T-helper 1 cell (primary cell): ENCODE measurements around the gene DPP4.

Source experiments
- DNase-seq, 5 donors: peaks; one replicate each; pipeline ENCODE4 v3.0.0-alpha.2; 2012 to 2020

Gene DPP4

DNA sequence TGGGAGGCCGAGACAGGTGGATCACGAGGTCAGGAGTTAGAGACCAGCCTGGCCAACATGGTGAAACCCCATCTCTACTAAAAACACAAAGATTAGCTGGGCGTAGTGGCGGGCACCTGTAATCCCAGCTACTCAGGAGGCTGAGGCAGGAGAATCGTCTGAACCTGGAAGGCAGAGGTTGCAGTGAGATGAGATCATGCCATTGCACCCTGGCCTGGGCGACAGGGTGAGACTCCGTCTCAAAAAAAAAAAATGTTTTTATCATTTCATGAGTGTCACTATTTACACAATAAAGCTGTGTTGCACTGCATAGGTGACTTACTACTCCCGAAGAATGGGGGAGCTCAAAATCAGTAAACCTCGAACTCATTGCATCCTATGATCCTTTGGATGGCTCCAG lies 120.6 kb downstream of the DPP4 start:
- DNase-seq, result peak in 1 of 5 donors; percentile 32

DNA sequence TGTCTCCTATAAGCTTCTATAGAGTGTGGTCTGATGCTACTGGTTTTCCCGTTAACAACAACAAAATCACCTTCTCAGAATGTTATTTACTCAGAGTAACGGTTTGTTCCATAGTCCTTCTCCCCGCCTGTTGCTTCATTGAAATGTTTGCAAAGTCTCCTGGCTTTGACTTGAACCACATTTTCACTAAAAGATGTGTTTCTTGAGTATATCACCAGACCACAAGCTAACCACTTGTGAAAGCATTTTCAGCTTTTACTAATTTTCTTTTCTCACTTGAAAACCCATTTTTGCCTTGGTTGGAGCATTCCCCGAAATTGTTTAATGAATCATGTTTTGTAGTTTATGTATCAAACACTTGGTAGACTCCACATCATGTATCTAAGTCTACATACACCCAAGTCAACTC lies 121.2 kb downstream of the DPP4 start:
- DNase-seq, result peak in 1 of 5 donors; percentile 96

DNA sequence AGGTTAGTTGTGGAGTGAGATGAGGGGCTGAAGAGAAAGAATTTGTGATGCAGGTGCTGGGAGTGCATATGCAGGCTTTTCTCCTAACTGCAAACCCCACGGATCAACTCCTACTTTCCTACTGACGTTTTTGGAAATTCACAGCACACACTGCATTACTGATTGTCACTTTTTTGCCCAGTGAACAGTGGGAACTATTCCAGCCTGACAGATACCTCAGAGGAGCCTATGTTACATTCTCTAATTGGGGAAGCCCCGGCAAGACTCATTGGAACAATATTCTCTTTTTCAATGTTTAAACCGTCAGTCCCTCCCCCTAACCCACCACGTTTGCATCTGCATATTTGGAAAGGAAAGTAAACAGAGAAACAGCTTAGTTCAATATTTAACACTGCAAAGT lies 126.2 kb downstream of the DPP4 start:
- no peak for DNase-seq

GRCh38 chr2:161947406-161947805 lies 126.6 kb downstream of the DPP4 start:
- DNase-seq, result no peak

GRCh38 chr2:161946489-161947107 lies 127.4 kb downstream of the DPP4 start:
- DNase-seq, result peak in 1 of 5 donors; percentile 56

GRCh38 chr2:161943011-161943410 lies 131.0 kb downstream of the DPP4 start:
- DNase-seq, result no peak
